IMR-90 (cell line): Measurements from ENCODE around the gene AFF2. TPM values are rescaled to one million over a fixed set of nuclear protein-coding genes. Genes with fewer than 3 reads are reported as not detected.
A peak's percentile ranks its signal among the peaks of the same experiment; 100 is the strongest.

Experiments
- ATAC-seq: fragments of 200-7000 bp; cut with Tn5 transposase; 2 replicates; pipeline ENCODE4 v1.9.1; 2020; ENCODE audit warnings: low read depth, mild to moderate bottlenecking, moderate library complexity
- BruUV-seq: library from RNA; stranded (reverse); fragments of 400-500 nt; replicated peaks from 2 replicates; lab custom pipeline; 2021; lab: Mats Ljungman, UMichigan
- CTCF ChIA-PET: fragments of 300-600 bp; formaldehyde crosslinking; extraction: SDS; loops from one replicate; lab custom pipeline; 2021; ENCODE audit warnings: antibody characterized with exemption; lab: Yijun Ruan, JAX
- POLR2A ChIA-PET: fragments of 300-600 bp; sonication (Branson Sonifier 250); formaldehyde crosslinking; loops from one replicate; lab custom pipeline; 2022; ENCODE audit warnings: antibody characterized with exemption; ENCODE audit not compliant: unreplicated experiment; lab: Charles Lee
- DNase-seq: peaks from one replicate; pipeline ENCODE4 v3.0.0; 2013
- H2AFZ ChIP-seq: replicated peaks from 2 replicates; pipeline ENCODE3; 2013; ENCODE audit warnings: low read length, mild to moderate bottlenecking; ENCODE audit not compliant: poor library complexity
- H2AK5ac ChIP-seq: 2 replicates; pipeline ENCODE4 v1.6.1; 2013; ENCODE audit warnings: low read depth, low read length, inconsistent platforms
- H2AK9ac ChIP-seq: replicated peaks from 2 replicates; pipeline ENCODE3; 2013; ENCODE audit warnings: mild to moderate bottlenecking, low read depth, low read length, moderate library complexity; ENCODE audit not compliant: poor library complexity
- H2BK120ac ChIP-seq: 2 replicates; pipeline ENCODE4 v1.6.1; 2013; ENCODE audit warnings: low read depth, low read length, inconsistent platforms
- H2BK15ac ChIP-seq: 3 replicates; pipeline ENCODE4 v1.6.1; 2013; ENCODE audit warnings: low read depth, low read length, inconsistent platforms
- H2BK20ac ChIP-seq: 2 replicates; pipeline ENCODE4 v1.6.1; 2013; ENCODE audit warnings: low read depth, mild to moderate bottlenecking, inconsistent platforms, low read length, moderate library complexity
- H2BK5ac ChIP-seq: 2 replicates; pipeline ENCODE4 v1.6.1; 2013; ENCODE audit warnings: mild to moderate bottlenecking, low read depth, low read length, inconsistent platforms; ENCODE audit not compliant: poor library complexity, severe bottlenecking
- H3K14ac ChIP-seq: replicated peaks from 2 replicates; pipeline ENCODE4 v1.6.1; 2013; ENCODE audit warnings: low read depth, low read length, inconsistent platforms
- H3K18ac ChIP-seq: 2 replicates; pipeline ENCODE4 v1.6.1; 2013; ENCODE audit warnings: low read depth, low read length, control low read depth
- H3K23ac ChIP-seq: 2 replicates; pipeline ENCODE4 v1.6.1; 2013; ENCODE audit warnings: low read depth, low read length, inconsistent platforms
- H3K27ac ChIP-seq: 2 replicates; pipeline ENCODE4 v1.5.1; 2013; ENCODE audit warnings: mild to moderate bottlenecking, control low read depth, low read length; ENCODE audit not compliant: insufficient read depth
- H3K27me3 ChIP-seq: 2 replicates; pipeline ENCODE4 v1.6.1; 2013; ENCODE audit warnings: low read length; ENCODE audit not compliant: control insufficient read depth, insufficient read depth
- H3K36me3 ChIP-seq: 2 replicates; pipeline ENCODE4 v1.6.1; 2013; ENCODE audit warnings: low read length, mixed read lengths; ENCODE audit not compliant: control insufficient read depth, insufficient read depth
- H3K4ac ChIP-seq: 2 replicates; pipeline ENCODE4 v1.6.1; 2013; ENCODE audit warnings: low read depth, low read length, inconsistent platforms
- H3K4me1 ChIP-seq: 2 replicates; pipeline ENCODE4 v1.6.1; 2013; ENCODE audit warnings: low read length, mixed read lengths; ENCODE audit not compliant: control insufficient read depth, insufficient read depth
- H3K4me2 ChIP-seq: 2 replicates; pipeline ENCODE4 v1.6.1; 2013; ENCODE audit warnings: low read depth, mild to moderate bottlenecking, control low read depth, low read length, moderate library complexity
- H3K4me3 ChIP-seq: 2 replicates; pipeline ENCODE4 v1.5.1; 2013; ENCODE audit warnings: low read depth, mild to moderate bottlenecking, control low read depth, low read length, moderate library complexity; ENCODE audit not compliant: insufficient read depth
- H3K56ac ChIP-seq: 2 replicates; pipeline ENCODE4 v1.6.1; 2013; ENCODE audit warnings: low read length, inconsistent platforms; ENCODE audit not compliant: insufficient read depth; ENCODE audit errors: extremely low read depth
- H3K79me1 ChIP-seq, 2 experiments: 2 replicates each; pipeline ENCODE4 v1.6.1; 2013; ENCODE audit warnings: low read length in 2 of 2, inconsistent platforms in 1 of 2, low read depth in 1 of 2
- H3K9ac ChIP-seq: 2 replicates; pipeline ENCODE4 v1.6.1; 2013; ENCODE audit warnings: low read depth, low read length, control low read depth
- H3K9me1 ChIP-seq: 2 replicates; pipeline ENCODE4 v1.6.1; 2013; ENCODE audit warnings: low read length, inconsistent platforms; ENCODE audit not compliant: insufficient read depth
- H3K9me3 ChIP-seq: 2 replicates; pipeline ENCODE4 v1.6.1; 2013; ENCODE audit warnings: low read length; ENCODE audit not compliant: control insufficient read depth, insufficient read depth
- H4K20me1 ChIP-seq: 2 replicates; pipeline ENCODE4 v1.6.1; 2013; ENCODE audit warnings: low read length, inconsistent platforms; ENCODE audit not compliant: insufficient read depth
- H4K5ac ChIP-seq: 2 replicates; pipeline ENCODE4 v1.6.1; 2013; ENCODE audit warnings: mild to moderate bottlenecking, low read depth, low read length, control low read depth
- H4K8ac ChIP-seq, 2 experiments: 2 replicates each; pipeline ENCODE4 v1.6.1; 2013; ENCODE audit warnings: low read depth in 2 of 2, low read length in 2 of 2, control low read depth in 1 of 2, inconsistent platforms in 1 of 2
- H4K91ac ChIP-seq: 2 replicates; pipeline ENCODE4 v1.6.1; 2013; ENCODE audit warnings: low read depth, low read length, inconsistent platforms; ENCODE audit not compliant: insufficient read depth
- BHLHE40 ChIP-seq: fragments of 150-350 bp; IDR thresholded peaks from 2 replicates; pipeline ENCODE4 v1.6.1; 2016; ENCODE audit warnings: mild to moderate bottlenecking, low read depth, low read length
- CEBPB ChIP-seq: IDR thresholded peaks from 2 replicates; pipeline ENCODE4 v1.6.1; 2012; ENCODE audit warnings: low read depth, low read length, improper control_type of control experiment
- ELK1 ChIP-seq: fragments of 150-350 bp; IDR thresholded peaks from 2 replicates; pipeline ENCODE4 v1.6.1; 2016; ENCODE audit warnings: low read depth, mild to moderate bottlenecking, low read length, moderate library complexity, borderline replicate concordance
- MAFK ChIP-seq: IDR thresholded peaks from 2 replicates; pipeline ENCODE4 v1.6.1; 2012; ENCODE audit warnings: low read depth, low read length, improper control_type of control experiment
- MAZ ChIP-seq: IDR thresholded peaks from 2 replicates; pipeline ENCODE4 v1.6.1; 2012; ENCODE audit warnings: low read depth, mild to moderate bottlenecking, low read length, improper control_type of control experiment, moderate library complexity, borderline replicate concordance
- MXI1 ChIP-seq: IDR thresholded peaks from 2 replicates; pipeline ENCODE4 v1.6.1; 2012; ENCODE audit warnings: low read depth, mild to moderate bottlenecking, low read length, moderate library complexity, borderline replicate concordance
- NFE2L2 ChIP-seq: fragments of 150-350 bp; IDR thresholded peaks from 2 replicates; pipeline ENCODE4 v1.6.1; 2016; ENCODE audit warnings: low read depth, mild to moderate bottlenecking, low read length
- USF2 ChIP-seq: fragments of 150-350 bp; IDR thresholded peaks from 2 replicates; pipeline ENCODE4 v1.6.1; 2017; ENCODE audit warnings: mild to moderate bottlenecking, antibody characterized with exemption, low read length, low read depth
- dilution Hi-C: fragments of 300-500 bp; cut with HindIII; formaldehyde crosslinking; loops from one replicate; pipeline ENCODE4 v1.14.3; 2018; ENCODE audit warnings: low sequenced_read_pairs; ENCODE audit not compliant: unreplicated experiment
- in situ Hi-C: fragments of 300-500 bp; cut with MboI; formaldehyde crosslinking; loops from 3 replicates; pipeline ENCODE4 v1.14.3; 2019; ENCODE audit warnings: low sequenced_read_pairs, inconsistent platforms, mixed read lengths
- intact Hi-C: fragments of 100-400 bp; cut with micrococcal nuclease; formaldehyde crosslinking; loops from 2 replicates; pipeline ENCODE4 v1.10.0; 2022
- polyA plus RNA-seq, 3 experiments: library from polyadenylated mRNA; depleted of rRNA; stranded (reverse); fragments of >200 nt; gene quantifications; 2 replicates each; pipeline ENCODE4 v1.2.3, GENCODE V29; 2012; ENCODE audit warnings: low replicate concordance in 1 of 3
- total RNA-seq: library from RNA; depleted of rRNA; stranded (reverse); fragments of >200 nt; gene quantifications from 2 replicates; pipeline ENCODE4 v1.2.3, GENCODE V29; 2012

The AFF2 gene
- total and polyA plus RNA-seq, 2 of the 4 experiments (the other 2 are of a cell fraction) = 0.15 to 0.72 TPM

DNA sequence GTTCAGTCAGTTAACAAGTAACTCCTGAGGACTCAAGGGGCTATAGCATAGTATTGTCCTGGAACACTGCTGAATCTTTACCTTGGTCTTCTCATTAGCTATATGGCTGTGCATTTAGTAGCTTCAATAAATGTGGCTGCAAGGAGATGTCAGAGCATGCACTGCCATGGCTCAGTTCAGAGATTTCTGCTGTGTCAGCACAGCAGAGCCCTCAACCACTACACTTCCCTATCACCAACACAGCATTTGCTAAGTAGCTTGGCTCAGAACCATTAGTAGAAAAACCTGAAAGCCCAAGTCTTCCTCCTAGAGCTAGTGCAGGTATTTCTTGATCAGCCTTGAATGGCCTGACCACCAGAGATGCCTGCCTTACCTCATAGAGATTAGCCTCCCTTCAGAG lies 538.6 kb downstream of the AFF2 start:
- no peaks in the 10 kb centered on the region for H3K36me3 ChIP-seq
- H2BK120ac ChIP-seq = no peak overlapping the region
- no peak overlapping the region for H3K4me2 ChIP-seq
- H3K14ac ChIP-seq = no peak overlapping the region
- ATAC-seq = no peak
- H2BK5ac ChIP-seq = no peak overlapping the region
- no peak overlapping the region for H2AK5ac ChIP-seq
- H2BK20ac ChIP-seq = no peak overlapping the region
- H3K4ac ChIP-seq = no peak overlapping the region
- H3K27me3 ChIP-seq = no peaks in the 10 kb centered on the region
- dilution Hi-C loops = no loop called here
- no peak overlapping the region for H4K5ac ChIP-seq
- H3K79me1 ChIP-seq = no peaks in the 10 kb centered on the region
- no peak overlapping the region for H3K27ac ChIP-seq
- H3K9me3 ChIP-seq = peaks cover 2% of the 10 kb centered on the region; the same call in 1 of the 2 replicates
- H4K91ac ChIP-seq = no peak overlapping the region
- no peak overlapping the region for H4K8ac ChIP-seq
- H2BK15ac ChIP-seq = no peak overlapping the region
- no peak for DNase-seq
- no peaks in the 10 kb centered on the region for H3K9me1 ChIP-seq
- no peak overlapping the region for H3K18ac ChIP-seq
- POLR2A ChIA-PET = no interaction called here
- CTCF ChIA-PET = no interaction called here
- no peaks in the 10 kb centered on the region for H4K20me1 ChIP-seq
- H2AK9ac ChIP-seq = no peak overlapping the region
- in situ Hi-C loops = no loop called here
- intact Hi-C loops = no loop called here
- no TSS peak for BruUV-seq
- TF ChIP-seq NFE2L2 = no peak
- no peak for TF ChIP-seq CEBPB
- peak; percentile 71 for TF ChIP-seq MAFK
- no peak for TF ChIP-seq ELK1
- no peak for TF ChIP-seq USF2
- no peak for TF ChIP-seq BHLHE40
- TF ChIP-seq MXI1 = no peak
- no peak for TF ChIP-seq MAZ
- H3K4me1 ChIP-seq = no peaks in the 10 kb centered on the region
- H2AFZ ChIP-seq = no peak overlapping the region
- H3K9ac ChIP-seq = no peak overlapping the region
- H3K56ac ChIP-seq = no peak overlapping the region
- H3K23ac ChIP-seq = no peak overlapping the region
- H3K4me3 ChIP-seq = no peak overlapping the region
